K562 (cell line): Measurements from ENCODE around the gene MRPL58. TPM values are rescaled to one million over a fixed set of nuclear protein-coding genes. Genes with fewer than 3 reads are reported as not detected.

Experiments
- BRD4 ChIP-seq: fragments of 200-600 bp; sonication (generic); IDR thresholded peaks from 2 replicates; pipeline ENCODE4 v1.6.1; 2017; ENCODE audit warnings: inconsistent platforms
- CBFB ChIP-seq: sonication (generic); formaldehyde crosslinking; IDR thresholded peaks from 2 replicates; pipeline ENCODE4 v1.4.0; 2020; ENCODE audit warnings: mild to moderate bottlenecking, missing genetic modification reagents
- E4F1 ChIP-seq: fragments of 250-450 bp; sonication (Bioruptor Pico); IDR thresholded peaks from 2 replicates; pipeline ENCODE4 v1.5.0; 2021; ENCODE audit warnings: mild to moderate bottlenecking, borderline replicate concordance
- GATAD2A ChIP-seq: fragments of 450-650 bp; IDR thresholded peaks from 2 replicates; pipeline ENCODE4 v1.6.1; 2017
- ILF3 ChIP-seq: fragments of 450-650 bp; IDR thresholded peaks from 2 replicates; pipeline ENCODE4 v1.6.1; 2018; ENCODE audit warnings: antibody characterized with exemption, mild to moderate bottlenecking, moderate library complexity, borderline replicate concordance
- KLF1 ChIP-seq: fragments of 450-650 bp; IDR thresholded peaks from 2 replicates; pipeline ENCODE4 v1.6.1; 2016; ENCODE audit warnings: missing genetic modification characterization, missing compliant biosample characterization
- L3MBTL2 ChIP-seq: fragments of 450-650 bp; IDR thresholded peaks from 2 replicates; pipeline ENCODE4 v1.6.1; 2016; ENCODE audit warnings: mild to moderate bottlenecking, moderate library complexity
- MCM2 ChIP-seq: fragments of 450-650 bp; IDR thresholded peaks from 2 replicates; pipeline ENCODE4 v1.6.1; 2017; ENCODE audit warnings: low read depth, mild to moderate bottlenecking
- MEF2D ChIP-seq: conservative IDR thresholded peaks from 2 replicates; pipeline ENCODE4 v1.6.1; 2016; ENCODE audit warnings: low read depth, missing genetic modification characterization, missing compliant biosample characterization
- MTA3 ChIP-seq: fragments of 450-650 bp; formaldehyde crosslinking; IDR thresholded peaks from 2 replicates; pipeline ENCODE4 v1.6.1; 2017; ENCODE audit warnings: mild to moderate bottlenecking, borderline replicate concordance
- NR1H2 ChIP-seq: sonication (generic); formaldehyde crosslinking; IDR thresholded peaks from 2 replicates; pipeline ENCODE4 v1.4.0; 2020; ENCODE audit warnings: mild to moderate bottlenecking, missing genetic modification reagents
- PPARD ChIP-seq: fragments of 250-450 bp; sonication (Bioruptor Pico); IDR thresholded peaks from 2 replicates; pipeline ENCODE4 v1.8.0; 2022; ENCODE audit warnings: inconsistent platforms, mild to moderate bottlenecking, moderate library complexity
- PYGO2 ChIP-seq: fragments of 450-650 bp; IDR thresholded peaks from 2 replicates; pipeline ENCODE4 v1.6.1; 2016; ENCODE audit warnings: mild to moderate bottlenecking, missing genetic modification characterization, moderate library complexity, missing compliant biosample characterization
- SMAD1 ChIP-seq: fragments of 150-350 bp; IDR thresholded peaks from 2 replicates; pipeline ENCODE4 v1.6.1; 2014; ENCODE audit warnings: low read length, low read depth; ENCODE audit not compliant: partially characterized antibody
- SRSF1 ChIP-seq: fragments of 200-400 bp; formaldehyde crosslinking; IDR thresholded peaks from 2 replicates; pipeline ENCODE4 v1.6.1; 2017; ENCODE audit warnings: mild to moderate bottlenecking, low read depth, low read length, moderate library complexity
- TAF15 ChIP-seq: fragments of 200-400 bp; formaldehyde crosslinking; IDR thresholded peaks from 2 replicates; pipeline ENCODE4 v1.6.1; 2017; ENCODE audit warnings: mild to moderate bottlenecking, low read depth, low read length, moderate library complexity
- TEAD1 ChIP-seq, 2 experiments: fragments of 450-650 bp in 1 of 2; sonication (generic) in 1 of 2; formaldehyde crosslinking; IDR thresholded peaks; 2 replicates each; pipeline versions ENCODE4 v1.4.0 to v1.8.0; 2020 to 2022; ENCODE audit warnings: mild to moderate bottlenecking in 2 of 2, missing genetic modification reagents in 1 of 2
- TRIM24 ChIP-seq, 2 experiments: fragments of 450-650 bp; IDR thresholded peaks; 2 replicates each; pipeline ENCODE4 v1.6.1; 2016
- VEZF1 ChIP-seq: fragments of 200-800 bp; sonication (Bioruptor generic); IDR thresholded peaks from 2 replicates; pipeline ENCODE4 v1.6.1; 2017; ENCODE audit warnings: missing genetic modification characterization, missing compliant biosample characterization
- XRCC4 ChIP-seq: IDR thresholded peaks from one replicate; pipeline ENCODE4 v1.6.1; 2011; ENCODE audit not compliant: insufficient read depth, insufficient read length; ENCODE audit errors: extremely low read depth
- ZBTB8A ChIP-seq: fragments of 450-650 bp; IDR thresholded peaks from 2 replicates; pipeline ENCODE4 v1.6.1; 2018; ENCODE audit warnings: mild to moderate bottlenecking, moderate library complexity; ENCODE audit not compliant: partially characterized antibody
- ZNF134 ChIP-seq: fragments of 250-450 bp; sonication (Bioruptor Pico); conservative IDR thresholded peaks from 2 replicates; pipeline ENCODE4 v1.4.0; 2020
- ZNF175 ChIP-seq: fragments of 200-800 bp; sonication (Bioruptor generic); IDR thresholded peaks from 2 replicates; pipeline ENCODE4 v1.6.1; 2016; ENCODE audit warnings: low read depth, mild to moderate bottlenecking, missing genetic modification characterization, missing compliant biosample characterization
- ZNF23 ChIP-seq: fragments of 250-450 bp; sonication (Bioruptor Pico); IDR thresholded peaks from 2 replicates; pipeline ENCODE4 v1.4.0; 2020; ENCODE audit warnings: mild to moderate bottlenecking
- ZNF583 ChIP-seq: fragments of 250-450 bp; sonication (Bioruptor Pico); IDR thresholded peaks from 2 replicates; pipeline ENCODE4 v1.4.0; 2020
- polyA plus RNA-seq, 8 experiments: library from polyadenylated mRNA; depleted of rRNA in 4 of 8; stranded (reverse) in 5 of 8; unstranded in 3 of 8; fragments of >200 nt; fragmentation: Nextera tagmentation in 2 of 8; fragmentation: Illumina TruSeq in 1 of 8; extraction: Ambion mirVana in 2 of 8; extraction: Trizol in 1 of 8; gene quantifications; 2 replicates each; pipeline versions ENCODE4 v1.2.1 to v1.2.3, GENCODE V29; 2011 to 2014; ENCODE audit warnings: inconsistent platforms in 1 of 8, missing spikeins in 1 of 8
- total RNA-seq, 7 experiments: library from RNA; depleted of rRNA in 6 of 7; stranded (reverse); fragments of >200 nt in 6 of 7; fragmentation: Illumina TruSeq in 2 of 7; extraction: Trizol in 2 of 7; gene quantifications; 2 replicates each; pipeline versions ENCODE4 v1.2.1 to v1.2.3, GENCODE V29; 2011 to 2021; ENCODE audit warnings: low replicate concordance in 1 of 7
- TF ChIP-seq, protein P1 (sequence below): fragments of 250-450 bp; sonication (Bioruptor Pico); IDR thresholded peaks from 2 replicates; pipeline ENCODE4 v1.4.0; 2020; ENCODE audit warnings: borderline replicate concordance

Gene MRPL58
- total and polyA plus RNA-seq, 9 of the 15 experiments (the other 6 are each of a cell fraction or from before 2014, with no cell fraction given), result 30.8 to 107 (median 72.4) TPM

DNA sequence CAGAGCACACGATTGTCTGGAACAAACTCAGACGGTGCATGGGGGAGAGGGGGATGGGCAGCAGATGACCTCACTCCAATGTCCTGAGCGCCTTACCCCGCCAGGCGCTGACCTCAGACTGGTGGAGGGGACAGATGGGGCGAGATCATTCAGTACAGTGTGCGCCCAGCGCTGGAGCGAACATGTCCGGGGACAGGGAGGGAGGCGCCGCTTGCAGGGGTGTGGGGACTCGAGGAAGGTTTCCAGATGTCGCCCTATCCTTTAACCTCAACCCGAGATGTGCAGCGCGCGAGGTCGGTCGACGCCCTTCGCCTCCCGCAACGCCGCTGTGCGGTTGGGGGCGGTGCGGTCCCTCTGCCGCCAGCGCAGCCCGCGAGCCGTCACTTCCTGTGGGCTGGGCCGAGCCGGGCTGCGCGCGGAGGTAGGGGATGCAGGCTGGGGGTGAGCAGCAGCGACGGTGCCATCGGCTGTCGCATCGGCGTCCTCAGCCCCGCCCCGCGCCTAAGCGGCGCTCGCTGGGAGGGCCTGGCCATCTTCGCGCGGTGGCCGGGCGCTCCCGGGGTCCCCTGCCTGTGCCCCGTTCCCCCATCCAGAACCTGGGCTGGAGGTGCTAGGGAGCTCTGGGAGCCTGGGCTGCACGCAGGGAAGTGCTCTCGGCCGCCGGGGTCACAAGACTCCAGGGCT is 30.3 kb upstream of the MRPL58 start (continued):
- TF ChIP-seq, protein P1, sequence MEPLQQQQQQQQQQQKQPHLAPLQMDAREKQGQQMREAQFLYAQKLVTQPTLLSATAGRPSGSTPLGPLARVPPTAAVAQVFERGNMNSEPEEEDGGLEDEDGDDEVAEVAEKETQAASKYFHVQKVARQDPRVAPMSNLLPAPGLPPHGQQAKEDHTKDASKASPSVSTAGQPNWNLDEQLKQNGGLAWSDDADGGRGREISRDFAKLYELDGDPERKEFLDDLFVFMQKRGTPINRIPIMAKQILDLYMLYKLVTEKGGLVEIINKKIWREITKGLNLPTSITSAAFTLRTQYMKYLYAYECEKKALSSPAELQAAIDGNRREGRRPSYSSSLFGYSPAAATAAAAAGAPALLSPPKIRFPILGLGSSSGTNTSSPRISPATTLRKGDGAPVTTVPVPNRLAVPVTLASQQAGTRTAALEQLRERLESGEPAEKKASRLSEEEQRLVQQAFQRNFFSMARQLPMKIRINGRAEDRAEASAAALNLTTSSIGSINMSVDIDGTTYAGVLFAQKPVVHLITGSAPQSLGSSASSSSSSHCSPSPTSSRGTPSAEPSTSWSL (CRISPR knock-in tag), result no peak
- TF ChIP-seq GATAD2A (0 out of 2 replicates have a peak, but pooled peaks have one; percentile 31), ZBTB8A (no peak), CBFB (peak; percentile 94), E4F1 (CRISPR knock-in tag) (no peak), PYGO2 (no peak), SRSF1 (no peak), SMAD1 (peak; percentile 53), TEAD1 (CRISPR knock-in tag; IDR thresholded peaks at IDR 0.05) (peak in 1 of 2 experiments; percentile 40; a peak in 1 of 4 replicates), XRCC4 (no peak), L3MBTL2 (peak; percentile 95), ZNF23 (CRISPR knock-in tag) (no peak), MCM2 (no peak), MTA3 (peak; percentile 90; the same call in 1 of the 2 replicates), TAF15 (no peak), PPARD (CRISPR knock-in tag) (no peak), ILF3 (no peak), TRIM24 (IDR thresholded peaks at IDR 0.05) (peak; percentile 23 to 82; a peak in 2 of 4 replicates), NR1H2 (CRISPR knock-in tag) (no peak), VEZF1 (CRISPR knock-in tag) (peak; percentile 73), MEF2D (tag) (no peak), BRD4 (0 out of 2 replicates have a peak, but pooled peaks have one; percentile 40), ZNF134 (CRISPR knock-in tag) (no peak), ZNF175 (CRISPR knock-in tag) (no peak), ZNF583 (CRISPR knock-in tag) (no peak), KLF1 (peak; percentile 95)
